Stimulated activated CD4-positive, alpha-beta T cell treated with anti-CD3 and anti-CD28 coated beads, TNF-alpha, amount 100 ng/mL, for 48 hours (primary cell): ENCODE results near the gene MLXIP.
"Not testable (repeated sequence)": the region's sequence is repeated elsewhere in the genome, so short reads cannot be mapped to it uniquely, and the experiment has no call there.

ENCODE experiments used
- DNase-seq, 3 donors: peaks; one replicate each; pipeline ENCODE4 v3.0.0-alpha.2; 2020; ENCODE audit warnings: low read depth in 3 of 3

The MLXIP gene, protein sequence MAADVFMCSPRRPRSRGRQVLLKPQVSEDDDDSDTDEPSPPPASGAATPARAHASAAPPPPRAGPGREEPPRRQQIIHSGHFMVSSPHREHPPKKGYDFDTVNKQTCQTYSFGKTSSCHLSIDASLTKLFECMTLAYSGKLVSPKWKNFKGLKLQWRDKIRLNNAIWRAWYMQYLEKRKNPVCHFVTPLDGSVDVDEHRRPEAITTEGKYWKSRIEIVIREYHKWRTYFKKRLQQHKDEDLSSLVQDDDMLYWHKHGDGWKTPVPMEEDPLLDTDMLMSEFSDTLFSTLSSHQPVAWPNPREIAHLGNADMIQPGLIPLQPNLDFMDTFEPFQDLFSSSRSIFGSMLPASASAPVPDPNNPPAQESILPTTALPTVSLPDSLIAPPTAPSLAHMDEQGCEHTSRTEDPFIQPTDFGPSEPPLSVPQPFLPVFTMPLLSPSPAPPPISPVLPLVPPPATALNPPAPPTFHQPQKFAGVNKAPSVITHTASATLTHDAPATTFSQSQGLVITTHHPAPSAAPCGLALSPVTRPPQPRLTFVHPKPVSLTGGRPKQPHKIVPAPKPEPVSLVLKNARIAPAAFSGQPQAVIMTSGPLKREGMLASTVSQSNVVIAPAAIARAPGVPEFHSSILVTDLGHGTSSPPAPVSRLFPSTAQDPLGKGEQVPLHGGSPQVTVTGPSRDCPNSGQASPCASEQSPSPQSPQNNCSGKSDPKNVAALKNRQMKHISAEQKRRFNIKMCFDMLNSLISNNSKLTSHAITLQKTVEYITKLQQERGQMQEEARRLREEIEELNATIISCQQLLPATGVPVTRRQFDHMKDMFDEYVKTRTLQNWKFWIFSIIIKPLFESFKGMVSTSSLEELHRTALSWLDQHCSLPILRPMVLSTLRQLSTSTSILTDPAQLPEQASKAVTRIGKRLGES

DNA sequence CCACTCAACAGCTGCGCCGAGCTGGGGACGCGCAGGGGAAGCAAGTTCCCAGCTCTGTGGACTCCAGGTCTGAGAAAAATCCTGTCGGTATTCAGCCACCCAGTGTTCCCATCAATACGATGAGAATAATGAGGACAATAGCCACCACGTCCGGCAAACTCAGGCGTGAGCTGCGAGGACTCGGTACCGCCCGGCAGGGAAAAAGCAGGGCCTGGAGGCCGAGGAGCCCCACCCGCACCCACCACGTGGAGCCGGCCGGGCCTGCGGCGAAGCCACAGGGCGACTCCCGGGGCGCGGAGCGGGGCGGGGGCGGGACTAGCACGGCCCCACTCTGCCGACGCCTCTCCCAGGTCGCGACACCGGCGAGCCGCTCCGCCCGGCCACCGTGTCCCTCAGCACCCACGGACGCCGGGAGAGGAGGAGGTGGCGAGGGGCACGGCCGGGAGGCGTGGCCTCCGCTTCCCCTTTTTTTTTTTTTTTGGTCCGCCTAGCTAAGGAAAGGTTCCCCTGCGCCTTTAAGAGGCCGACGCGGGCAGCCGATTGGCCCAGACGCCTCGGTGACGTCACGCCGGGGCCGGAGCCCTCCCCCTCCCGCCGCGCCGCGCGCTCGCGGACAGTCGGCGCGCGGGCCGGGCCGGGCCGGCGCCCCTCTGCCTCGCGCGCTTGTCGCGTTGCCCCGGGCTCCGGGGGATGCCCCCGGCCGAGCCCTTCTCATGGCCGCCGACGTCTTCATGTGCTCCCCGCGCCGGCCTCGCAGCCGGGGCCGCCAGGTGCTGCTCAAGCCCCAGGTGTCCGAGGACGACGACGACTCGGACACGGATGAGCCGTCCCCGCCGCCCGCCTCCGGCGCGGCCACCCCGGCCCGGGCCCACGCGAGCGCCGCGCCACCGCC lies at the start of gene MLXIP:
Gene MLXIP (plus strand): TSS at position 616 of the 892 bp plus-strand sequence. CDS start 98 bp downstream, at position 714.
- peak; percentile 75 to 83 (median 82) for DNase-seq

DNA sequence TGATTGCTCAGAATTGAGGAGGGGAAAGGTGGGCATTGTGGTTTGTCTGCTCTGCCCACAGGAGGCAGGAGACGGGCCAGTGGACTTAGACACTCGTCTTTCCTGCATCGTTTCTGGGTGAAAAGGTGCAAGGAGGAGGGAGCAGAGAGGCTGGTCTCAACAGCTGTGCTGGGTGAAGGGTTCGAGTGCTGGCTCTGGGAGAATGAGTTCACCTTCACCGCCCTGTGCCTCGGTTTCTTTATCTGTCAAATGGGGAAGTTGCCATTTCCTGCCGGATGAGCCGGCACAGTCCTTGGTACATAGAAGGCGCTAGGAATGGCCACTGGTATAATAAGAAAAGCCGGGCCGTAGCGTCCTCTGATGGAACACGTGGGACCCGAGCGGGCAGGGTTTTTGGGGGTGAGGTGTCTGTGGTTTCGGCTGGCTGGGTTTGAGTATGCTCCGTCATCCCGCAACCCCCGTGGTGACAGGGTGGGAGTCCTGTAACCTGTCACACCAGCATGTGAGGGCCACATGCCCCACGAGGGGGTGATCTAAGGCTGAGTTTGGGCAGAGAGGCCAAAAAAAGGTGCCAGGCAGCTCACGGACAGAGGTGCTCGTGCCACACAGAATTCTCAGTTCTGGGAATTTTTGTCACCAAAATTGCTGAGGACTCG lies 49.5 kb upstream of the MLXIP start:
- DNase-seq, result peak in 1 of 3 donors; percentile 8

DNA sequence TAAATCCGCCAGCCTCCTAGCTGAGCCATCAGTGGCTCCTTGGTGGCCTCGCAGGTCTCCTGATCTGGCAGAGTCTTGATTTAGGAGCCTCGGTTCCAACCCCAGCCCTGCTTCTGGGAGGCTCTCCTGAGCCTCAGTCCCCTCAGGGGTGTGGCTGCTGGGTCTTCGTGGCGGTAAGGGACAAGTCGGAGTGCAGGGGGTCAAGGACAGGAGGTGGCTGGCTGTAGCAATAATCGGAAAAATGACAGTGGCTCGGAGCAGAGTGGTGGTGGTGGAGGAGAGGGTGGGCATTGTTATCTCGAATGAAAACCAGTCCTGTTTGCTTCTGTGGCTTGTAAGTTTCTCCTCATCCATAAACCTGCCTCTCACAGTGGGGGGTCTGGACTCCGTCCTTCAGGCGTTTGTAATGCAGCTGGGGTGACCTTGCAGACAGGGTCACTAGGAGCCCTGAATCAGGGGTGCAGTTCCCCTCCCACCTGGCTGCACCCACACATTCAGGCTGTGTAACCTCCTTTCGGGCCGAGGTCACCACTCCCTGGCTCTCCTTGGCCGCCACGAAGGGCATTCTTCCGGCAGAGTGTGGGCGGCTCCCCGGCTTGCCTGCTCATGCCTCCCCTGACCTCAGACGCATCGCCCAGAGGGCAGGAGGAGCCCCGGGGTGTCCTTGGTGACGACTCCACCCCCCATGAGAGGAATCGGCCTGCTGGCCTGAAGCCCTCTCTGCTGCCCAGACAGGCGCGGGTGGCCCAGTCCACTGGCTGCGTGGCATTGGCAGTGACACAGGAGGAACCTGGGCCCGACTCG lies 48.7 kb upstream of the MLXIP start:
- no peak for DNase-seq

DNA sequence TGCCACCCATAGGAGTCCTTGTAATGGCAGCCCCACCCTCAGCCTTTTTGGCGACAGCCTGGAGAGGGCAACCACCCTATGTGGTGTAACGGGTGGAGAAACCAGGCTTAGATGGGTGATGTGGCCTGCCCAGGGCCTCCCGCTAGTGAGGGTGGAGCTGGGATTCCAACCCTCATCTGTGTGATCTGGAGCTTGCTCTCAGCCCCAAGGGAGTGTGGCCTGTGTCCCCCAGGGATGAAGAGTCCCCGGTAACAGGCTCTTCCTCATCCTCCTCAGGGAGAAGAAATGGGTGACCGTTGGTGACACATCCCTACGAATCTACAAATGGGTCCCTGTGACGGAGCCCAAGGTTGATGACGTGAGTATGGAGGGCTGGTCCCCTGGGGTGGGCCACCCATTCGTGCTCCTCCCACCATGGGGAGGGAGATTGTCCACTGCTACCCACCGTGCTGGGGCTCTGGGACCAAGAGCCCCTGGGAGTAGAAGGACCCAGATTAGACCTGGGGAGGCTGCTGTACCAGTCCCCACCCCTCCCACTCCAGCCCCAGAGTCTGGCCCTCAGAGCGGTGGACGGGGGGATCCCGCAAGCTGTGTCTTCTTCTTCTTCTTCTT lies 48.0 kb upstream of the MLXIP start:
- no peak for DNase-seq

DNA sequence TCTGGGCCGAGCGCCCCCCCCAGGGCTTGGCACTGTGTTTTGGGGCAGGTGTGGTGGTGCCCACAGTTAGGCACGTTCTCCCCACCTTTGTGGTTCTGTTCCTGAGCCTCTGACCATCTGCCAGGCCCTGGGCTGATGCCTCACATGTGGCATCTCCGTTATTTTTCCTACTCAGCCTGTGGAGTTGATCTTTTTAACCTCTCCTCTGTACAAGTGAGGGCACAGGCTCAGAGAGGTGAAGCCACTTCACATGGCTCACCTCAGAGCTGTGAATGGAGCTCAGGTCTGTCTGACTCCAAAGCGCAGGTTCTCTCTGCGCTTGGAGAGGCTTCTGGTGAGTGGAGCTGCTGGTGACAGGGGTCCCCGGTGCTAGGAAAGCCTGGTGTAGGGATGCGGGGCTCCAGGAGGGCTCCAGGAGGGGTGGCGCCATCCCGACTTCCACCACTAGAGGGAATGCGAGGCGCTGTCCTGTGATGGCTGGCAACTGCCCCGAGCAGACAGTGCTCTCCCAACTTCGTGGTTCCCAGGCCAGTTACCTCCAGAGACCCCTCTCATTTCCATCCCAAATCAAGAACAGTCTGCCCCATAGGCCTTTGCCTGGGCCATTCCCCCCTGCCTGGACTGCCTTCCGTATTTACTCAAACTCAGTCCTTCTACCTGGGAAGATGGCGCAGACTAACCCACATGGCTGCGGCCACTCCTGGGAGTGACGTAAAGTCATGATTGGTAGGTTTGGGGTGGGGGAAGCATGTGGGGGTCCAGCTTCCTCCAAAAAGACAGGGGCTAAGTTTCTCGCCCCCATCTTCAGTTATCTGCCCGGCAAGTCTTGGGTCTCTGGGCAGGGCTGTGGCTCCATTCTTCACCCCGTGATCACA lies 47.0 kb upstream of the MLXIP start:
- peak; percentile 24 to 54 (median 41) for DNase-seq

DNA sequence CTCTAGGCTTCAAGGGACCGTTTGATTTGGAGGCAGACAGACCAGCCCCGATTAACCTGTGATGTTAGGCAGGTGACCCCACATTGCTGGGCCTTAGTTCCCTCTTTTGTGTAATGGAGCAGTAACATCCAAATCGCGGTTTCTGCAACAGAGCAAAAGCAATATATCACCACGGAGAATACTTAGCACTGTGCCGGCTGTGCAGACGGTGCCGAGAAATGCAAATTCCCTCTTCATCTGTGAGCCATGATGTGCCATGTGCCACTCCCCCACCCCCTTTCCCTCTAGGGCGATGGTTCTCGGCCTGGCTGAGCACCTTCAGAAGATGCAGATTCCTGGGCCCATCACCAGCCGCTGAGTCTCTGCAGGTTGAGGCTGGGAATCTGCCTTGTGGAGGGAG lies 46.0 kb upstream of the MLXIP start:
- DNase-seq, result no peak

DNA sequence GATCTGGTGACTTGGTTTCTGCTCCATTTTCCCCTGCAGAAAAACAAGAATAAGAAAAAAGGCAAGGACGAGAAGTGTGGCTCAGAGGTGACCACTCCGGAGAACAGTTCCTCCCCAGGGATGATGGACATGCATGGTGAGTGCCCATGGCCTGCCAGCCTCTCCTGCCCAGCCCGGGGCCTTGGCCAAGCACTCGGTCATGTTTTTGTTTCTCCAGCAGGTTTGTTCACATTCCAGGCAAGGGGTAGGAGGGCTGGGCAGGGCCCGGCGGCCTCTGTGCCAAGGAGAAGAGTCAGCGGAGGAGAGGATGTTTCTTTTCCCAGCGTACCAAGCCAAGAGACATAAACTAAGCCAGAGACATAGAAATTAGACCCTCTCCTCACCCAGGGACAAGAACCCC lies 43.3 kb upstream of the MLXIP start:
- DNase-seq, result no peak

DNA sequence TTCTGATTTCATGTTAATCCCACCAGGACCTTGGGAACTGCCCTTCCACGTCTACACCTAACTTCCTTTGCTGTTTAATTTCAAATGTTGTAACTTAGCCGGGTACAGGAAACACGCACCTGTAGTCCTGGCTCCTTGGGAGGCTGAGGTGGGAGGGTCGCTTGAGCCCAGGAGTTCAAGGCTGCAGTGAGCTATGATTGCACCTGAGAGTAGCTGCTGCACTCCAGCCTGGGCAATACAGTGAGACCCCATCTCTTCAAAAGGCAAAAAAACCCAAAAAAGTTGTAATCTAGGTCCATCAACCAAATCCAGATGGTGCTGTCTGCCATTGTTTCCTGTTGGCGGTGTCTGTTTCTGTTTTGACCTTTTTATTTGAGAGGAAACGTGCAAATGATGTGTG lies 42.4 kb upstream of the MLXIP start:
- no peak for DNase-seq

DNA sequence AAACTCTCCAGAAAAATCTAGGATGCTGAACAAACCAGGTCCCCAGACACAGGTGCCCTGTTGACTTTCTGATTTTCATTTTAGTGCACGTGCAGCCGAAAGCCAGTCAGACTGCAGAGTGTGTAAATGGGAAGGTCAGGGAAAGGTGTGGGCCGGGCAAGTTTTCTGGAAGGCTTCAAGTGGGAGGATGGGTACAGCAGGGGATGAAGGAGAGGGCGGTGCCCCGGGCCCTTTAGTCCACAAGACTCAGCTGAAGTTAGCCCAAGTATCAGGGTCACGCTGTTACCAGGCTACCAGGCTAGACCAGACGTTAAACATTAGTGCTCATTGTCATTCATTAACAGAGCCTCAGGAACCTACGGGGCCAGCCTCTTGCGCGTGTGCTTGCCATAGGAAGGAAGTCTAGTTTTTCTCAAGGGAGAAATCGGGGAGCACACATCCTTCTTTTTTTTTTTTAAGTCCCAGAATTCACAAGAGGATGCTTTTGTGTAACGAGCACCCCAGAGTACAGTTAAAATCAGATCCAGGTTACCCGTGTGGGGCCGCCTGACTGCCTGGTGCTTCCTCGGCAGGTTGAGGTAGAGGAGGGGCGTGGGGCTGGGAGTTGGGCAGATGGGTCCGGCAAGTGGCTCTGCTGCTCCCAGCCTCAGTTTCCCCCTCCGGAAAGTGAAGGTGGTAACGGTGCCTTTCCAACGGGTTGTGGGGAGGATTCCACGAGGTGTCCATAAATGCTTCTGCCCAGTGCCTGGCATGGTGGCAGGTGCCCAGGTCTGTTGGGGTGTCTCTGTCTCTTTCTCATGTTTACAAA lies 37.8 kb upstream of the MLXIP start:
- no peak for DNase-seq

DNA sequence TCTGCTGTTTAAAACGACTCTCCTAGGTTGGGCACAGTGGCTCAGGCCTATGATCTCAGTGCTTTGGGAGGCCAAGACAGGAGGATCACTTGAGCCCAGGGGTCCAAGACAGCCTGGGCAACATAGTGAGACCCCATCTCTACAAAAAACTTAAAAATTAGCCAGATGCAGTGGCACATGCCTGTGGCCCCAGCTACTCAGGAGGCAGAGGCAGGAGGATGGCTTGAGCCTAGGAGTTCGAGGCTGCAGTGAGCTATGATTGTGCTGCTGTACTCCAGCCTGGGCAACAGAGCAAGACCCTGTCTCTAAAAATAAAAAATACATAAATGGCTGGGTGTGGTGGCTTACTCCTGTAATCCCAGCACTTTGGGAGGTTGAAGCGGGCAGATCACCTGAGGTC lies 37.1 kb upstream of the MLXIP start:
- not testable (repeated sequence) for DNase-seq

DNA sequence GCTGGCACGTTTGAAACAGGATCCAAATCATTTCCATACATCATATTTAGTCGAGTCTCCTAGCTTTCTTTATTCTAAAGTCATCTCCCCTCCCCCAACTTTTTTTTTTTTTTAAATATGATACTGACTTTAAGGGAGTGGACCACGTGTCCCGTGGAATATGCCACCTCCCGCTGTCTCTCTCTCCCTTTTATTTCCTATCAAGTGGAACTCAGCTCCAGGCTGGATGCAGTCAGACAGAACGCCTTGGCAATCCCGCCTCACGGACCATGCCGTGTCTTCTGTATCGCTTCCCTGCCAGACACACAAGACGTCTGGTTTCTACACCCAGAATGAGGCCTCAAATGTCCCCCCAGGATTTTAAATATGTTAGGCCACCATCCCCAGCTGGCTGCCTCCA lies 35.6 kb upstream of the MLXIP start:
- no peak for DNase-seq

DNA sequence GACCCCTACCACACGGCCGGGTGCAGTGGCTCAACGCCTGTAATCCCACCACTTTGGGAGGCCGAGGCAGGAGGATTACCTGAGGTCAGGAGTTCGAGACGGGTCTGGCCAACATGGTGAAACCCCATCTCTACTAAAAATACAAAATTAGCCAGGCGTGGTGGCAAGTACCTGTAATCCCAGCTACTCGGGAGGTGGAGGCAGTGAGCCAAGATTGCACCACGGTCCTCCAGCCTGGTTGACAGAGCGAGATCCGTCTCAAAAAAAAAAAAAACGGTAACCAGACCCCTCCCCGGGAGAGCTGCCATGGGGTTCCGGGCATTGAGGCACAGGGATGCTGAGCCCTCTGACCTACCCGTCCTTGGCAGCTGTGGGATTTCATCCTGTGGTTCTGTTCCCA lies 35.1 kb upstream of the MLXIP start:
- DNase-seq, result no peak

DNA sequence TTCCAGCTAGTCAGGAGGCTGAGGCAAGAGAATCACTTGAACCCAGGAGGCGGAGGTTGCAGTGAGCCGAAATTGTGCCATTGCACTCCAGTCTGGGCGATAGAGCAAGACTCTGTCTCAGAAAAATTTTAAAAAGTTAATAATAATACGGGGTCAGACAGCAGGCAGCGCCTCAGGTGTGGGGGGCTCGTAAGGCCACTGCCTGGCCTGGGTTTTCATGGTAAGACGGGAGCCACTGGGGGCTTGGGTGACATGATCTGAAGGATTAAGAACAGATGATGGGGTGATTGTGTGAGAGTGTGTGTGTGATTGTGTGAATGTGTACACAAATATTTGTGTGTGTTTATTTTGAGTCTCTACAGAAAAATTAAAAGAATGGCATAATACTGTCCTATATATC lies 33.3 kb upstream of the MLXIP start:
- DNase-seq, result no peak

DNA sequence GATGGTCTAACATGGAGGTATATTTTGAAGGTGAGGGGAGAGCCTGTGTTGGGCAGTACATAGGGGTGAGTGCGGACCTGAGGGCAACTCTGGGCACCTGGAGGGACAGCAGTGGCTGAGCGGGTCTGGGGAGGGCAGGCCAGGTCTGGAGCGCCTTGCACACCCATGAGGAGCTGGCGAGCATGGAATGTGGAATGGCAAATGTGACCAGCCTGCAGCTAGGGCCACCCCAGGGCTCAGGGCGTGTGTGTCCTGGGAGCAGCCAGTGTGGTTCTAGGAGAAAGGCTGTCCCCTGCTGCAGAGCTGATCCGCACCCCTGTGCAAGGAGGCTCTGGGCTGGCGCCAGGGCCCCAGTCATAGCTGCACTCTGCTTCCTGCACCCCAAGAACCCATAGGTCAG lies 32.4 kb upstream of the MLXIP start:
- DNase-seq, result no peak

DNA sequence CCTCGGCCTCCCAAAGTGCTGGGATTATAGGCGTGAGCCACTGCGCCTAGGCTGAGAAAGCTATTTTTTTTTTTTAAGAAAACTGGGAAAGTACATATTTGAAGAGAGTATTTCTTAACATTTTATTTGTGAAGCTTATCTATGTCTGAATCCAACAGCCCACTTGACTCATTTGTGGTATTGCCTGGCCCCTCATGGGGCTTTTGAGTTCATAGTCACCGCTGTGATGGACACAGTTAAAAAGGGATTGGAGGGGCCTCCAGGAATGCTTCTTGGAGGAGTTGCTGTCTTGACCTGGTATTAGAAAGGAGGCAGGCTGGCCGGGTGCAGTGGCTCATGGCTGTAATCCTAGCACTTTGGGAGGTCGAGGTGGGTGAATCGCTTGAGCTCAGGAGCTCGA lies 30.4 kb upstream of the MLXIP start:
- DNase-seq, result no peak

DNA sequence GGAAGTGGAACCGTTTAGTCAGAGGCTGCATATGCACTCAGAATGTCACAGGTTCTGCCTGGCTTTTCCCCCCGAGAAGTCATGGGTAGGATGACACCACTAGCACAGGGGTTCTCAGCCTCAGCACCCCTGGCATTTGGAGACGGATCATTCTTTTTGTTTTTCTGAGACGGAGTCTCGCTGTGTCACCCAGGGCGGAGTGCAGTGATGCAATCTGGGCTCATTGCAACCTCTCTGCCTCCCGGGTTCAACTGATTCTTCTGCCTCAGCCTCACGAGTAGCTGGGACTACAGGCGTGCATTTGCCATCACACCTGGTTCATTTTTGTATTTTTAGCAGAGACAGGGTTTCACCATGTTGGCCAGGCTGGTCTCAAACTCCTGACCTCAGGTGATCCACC lies 28.7 kb upstream of the MLXIP start:
- DNase-seq, result no peak

DNA sequence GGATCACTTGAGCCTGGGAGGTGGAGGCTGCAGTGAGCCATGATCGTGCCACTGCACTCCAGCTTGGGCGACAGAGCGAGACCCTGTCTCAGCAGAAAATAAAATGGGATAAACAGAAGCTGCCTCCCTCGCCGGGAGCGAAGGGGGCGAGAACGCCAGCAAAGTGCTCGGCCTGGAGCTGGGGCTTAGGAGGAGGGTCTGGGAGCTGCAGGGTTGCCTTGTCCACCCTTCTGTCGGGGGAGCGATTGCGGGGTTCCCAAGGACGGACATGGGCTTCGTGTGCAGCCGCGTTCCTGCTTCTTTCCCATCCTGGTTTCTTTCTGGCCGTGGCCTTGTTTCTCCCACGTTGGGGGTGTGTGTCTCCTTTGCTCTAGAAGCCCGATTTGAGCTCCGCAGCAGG lies 27.9 kb upstream of the MLXIP start:
- no peak for DNase-seq

DNA sequence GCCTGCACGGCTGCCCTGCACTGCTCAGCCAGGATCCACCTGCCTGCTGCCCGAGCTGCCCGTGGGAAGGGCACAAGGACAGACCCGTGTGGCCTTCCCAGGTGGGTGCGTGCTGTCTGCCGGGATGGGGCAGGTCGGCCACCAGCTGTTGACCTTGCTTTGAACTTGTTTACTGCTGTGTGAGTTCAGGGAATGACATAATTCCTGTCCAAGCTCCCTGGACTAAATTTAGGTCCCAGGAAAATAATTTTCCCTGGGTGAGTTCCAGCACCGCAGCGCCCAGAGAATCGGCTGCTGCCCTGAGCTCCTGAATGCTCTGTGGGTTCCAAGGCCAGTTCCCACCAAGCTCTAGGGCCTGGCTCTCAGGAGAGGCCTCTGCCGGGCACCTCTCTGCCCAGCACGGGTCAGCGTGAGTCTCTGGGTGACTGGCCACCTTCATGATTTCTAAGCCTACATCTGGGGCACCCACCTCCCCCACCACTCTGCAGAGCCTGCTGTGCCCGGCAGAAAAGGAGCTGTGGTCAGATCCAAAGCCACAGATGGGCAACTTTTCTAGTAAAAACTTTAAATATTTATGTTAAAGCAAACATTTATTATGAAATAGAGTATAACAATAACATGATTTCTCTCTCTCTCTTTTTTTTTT lies 27.2 kb upstream of the MLXIP start:
- DNase-seq, result no peak
